ENCODE results near the gene KY.

KY gene

GRCh38 chr3:134624537-134625287, 26.1 kb downstream of the KY start:
- no peaks in the 10 kb centered on the region for H3K9me3 Mint-ChIP-seq
- no peak for DNase-seq (ENCODE audit: low spot score)
- no peaks in the 10 kb centered on the region for H3K4me1 Mint-ChIP-seq (ENCODE audit: low read depth)
- no peaks in the 10 kb centered on the region for H3K36me3 Mint-ChIP-seq (ENCODE audit: low read depth)
- no peak overlapping the region for H3K4me3 Mint-ChIP-seq
- no peaks in the 10 kb centered on the region for H3K27me3 Mint-ChIP-seq (ENCODE audit: low read depth)
- H3K27ac Mint-ChIP-seq = no peak overlapping the region

- no peaks in the 10 kb centered on the region for H3K4me1 Mint-ChIP-seq (ENCODE audit: low read depth)
- H3K4me3 Mint-ChIP-seq = no peak overlapping the region
- no peak for DNase-seq (ENCODE audit: low spot score)
- H3K9me3 Mint-ChIP-seq = no peaks in the 10 kb centered on the region
- no peaks in the 10 kb centered on the region for H3K36me3 Mint-ChIP-seq (ENCODE audit: low read depth)
- H3K27me3 Mint-ChIP-seq (ENCODE audit: low read depth) = no peaks in the 10 kb centered on the region
- H3K27ac Mint-ChIP-seq = no peak overlapping the region
Observed at GRCh38 chr3:134623615-134624245, 27.1 kb downstream of the KY start.

- H3K27ac Mint-ChIP-seq = no peak overlapping the region
- no peaks in the 10 kb centered on the region for H3K36me3 Mint-ChIP-seq (ENCODE audit: low read depth)
- H3K27me3 Mint-ChIP-seq (ENCODE audit: low read depth) = no peaks in the 10 kb centered on the region
- no peak overlapping the region for H3K4me3 Mint-ChIP-seq
- no peak for DNase-seq (ENCODE audit: low spot score)
- H3K4me1 Mint-ChIP-seq (ENCODE audit: low read depth) = no peaks in the 10 kb centered on the region
- H3K9me3 Mint-ChIP-seq = no peaks in the 10 kb centered on the region
Observed at GRCh38 chr3:134622806-134623365, 27.9 kb downstream of the KY start.

- H3K4me1 Mint-ChIP-seq (ENCODE audit: low read depth) = no peaks in the 10 kb centered on the region
- H3K27ac Mint-ChIP-seq = no peak overlapping the region
- no peak for DNase-seq (ENCODE audit: low spot score)
- no peaks in the 10 kb centered on the region for H3K27me3 Mint-ChIP-seq (ENCODE audit: low read depth)
- H3K9me3 Mint-ChIP-seq = no peaks in the 10 kb centered on the region
- no peak overlapping the region for H3K4me3 Mint-ChIP-seq
- no peaks in the 10 kb centered on the region for H3K36me3 Mint-ChIP-seq (ENCODE audit: low read depth)
Observed at GRCh38 chr3:134621854-134622253, 29.0 kb downstream of the KY start.

GRCh38 chr3:134620476-134621115, 30.2 kb downstream of the KY start:
- no peak overlapping the region for H3K4me3 Mint-ChIP-seq
- no peak overlapping the region for H3K27ac Mint-ChIP-seq
- no peaks in the 10 kb centered on the region for H3K27me3 Mint-ChIP-seq (ENCODE audit: low read depth)
- H3K9me3 Mint-ChIP-seq = no peaks in the 10 kb centered on the region
- H3K4me1 Mint-ChIP-seq (ENCODE audit: low read depth) = no peaks in the 10 kb centered on the region
- no peak for DNase-seq (ENCODE audit: low spot score)
- H3K36me3 Mint-ChIP-seq (ENCODE audit: low read depth) = no peaks in the 10 kb centered on the region

GRCh38 chr3:134619884-134620445, 30.9 kb downstream of the KY start:
- DNase-seq (ENCODE audit: low spot score) = no peak
- H3K4me3 Mint-ChIP-seq = no peak overlapping the region
- no peaks in the 10 kb centered on the region for H3K36me3 Mint-ChIP-seq (ENCODE audit: low read depth)
- no peaks in the 10 kb centered on the region for H3K9me3 Mint-ChIP-seq
- H3K27ac Mint-ChIP-seq = no peak overlapping the region
- H3K27me3 Mint-ChIP-seq (ENCODE audit: low read depth) = no peaks in the 10 kb centered on the region
- H3K4me1 Mint-ChIP-seq (ENCODE audit: low read depth) = no peaks in the 10 kb centered on the region

GRCh38 chr3:134619301-134619615, 31.6 kb downstream of the KY start:
- Mint-ChIP-seq H3K36me3 (ENCODE audit: low read depth) (no peaks in the 10 kb centered on the region), H3K9me3 (no peaks in the 10 kb centered on the region), H3K27me3 (ENCODE audit: low read depth) (no peaks in the 10 kb centered on the region), H3K4me1 (ENCODE audit: low read depth) (no peaks in the 10 kb centered on the region), H3K27ac (no peak overlapping the region), H3K4me3 (no peak overlapping the region)
- DNase-seq (ENCODE audit: low spot score) = no peak

GRCh38 chr3:134618478-134619300, 32.1 kb downstream of the KY start:
- Mint-ChIP-seq H3K27ac (no peak overlapping the region), H3K36me3 (ENCODE audit: low read depth) (no peaks in the 10 kb centered on the region)
- no peak for DNase-seq (ENCODE audit: low spot score)

GRCh38 chr3:134617608-134618477, 33.0 kb downstream of the KY start:
- DNase-seq (ENCODE audit: low spot score) = no peak
- Mint-ChIP-seq H3K4me1 (ENCODE audit: low read depth) (no peaks in the 10 kb centered on the region), H3K9me3 (no peaks in the 10 kb centered on the region), H3K27ac (no peak overlapping the region), H3K36me3 (ENCODE audit: low read depth) (no peaks in the 10 kb centered on the region), H3K4me3 (no peak overlapping the region), H3K27me3 (ENCODE audit: low read depth) (peaks cover 2% of the 10 kb centered on the region)

More at GRCh38 chr3:134618478-134619300, 32.1 kb downstream of the KY start:
- no peaks in the 10 kb centered on the region for H3K4me1 Mint-ChIP-seq (ENCODE audit: low read depth)
- H3K4me3 Mint-ChIP-seq = no peak overlapping the region
- H3K27me3 Mint-ChIP-seq (ENCODE audit: low read depth) = no peaks in the 10 kb centered on the region
- H3K9me3 Mint-ChIP-seq = no peaks in the 10 kb centered on the region

- Mint-ChIP-seq H3K4me1 (ENCODE audit: low read depth) (no peaks in the 10 kb centered on the region), H3K27me3 (ENCODE audit: low read depth) (peaks cover 2% of the 10 kb centered on the region), H3K27ac (no peak overlapping the region), H3K36me3 (ENCODE audit: low read depth) (no peaks in the 10 kb centered on the region), H3K9me3 (no peaks in the 10 kb centered on the region), H3K4me3 (no peak overlapping the region)
- no peak for DNase-seq (ENCODE audit: low spot score)
Observed at GRCh38 chr3:134615743-134616142, 35.1 kb downstream of the KY start.

- no peaks in the 10 kb centered on the region for H3K9me3 Mint-ChIP-seq
- no peak overlapping the region for H3K4me3 Mint-ChIP-seq
- H3K27ac Mint-ChIP-seq = no peak overlapping the region
- no peaks in the 10 kb centered on the region for H3K36me3 Mint-ChIP-seq (ENCODE audit: low read depth)
- peaks cover 2% of the 10 kb centered on the region for H3K27me3 Mint-ChIP-seq (ENCODE audit: low read depth)
- DNase-seq (ENCODE audit: low spot score) = no peak
- H3K4me1 Mint-ChIP-seq (ENCODE audit: low read depth) = no peaks in the 10 kb centered on the region
Observed at GRCh38 chr3:134614955-134615354, 35.9 kb downstream of the KY start.

GRCh38 chr3:134613006-134613520, 37.8 kb downstream of the KY start:
- Mint-ChIP-seq H3K27me3 (ENCODE audit: low read depth) (peaks cover 2% of the 10 kb centered on the region), H3K36me3 (ENCODE audit: low read depth) (no peaks in the 10 kb centered on the region), H3K4me3 (no peak overlapping the region), H3K4me1 (ENCODE audit: low read depth) (no peaks in the 10 kb centered on the region), H3K9me3 (no peaks in the 10 kb centered on the region), H3K27ac (no peak overlapping the region)
- no peak for DNase-seq (ENCODE audit: low spot score)

GRCh38 chr3:134611516-134611915, 39.3 kb downstream of the KY start:
- no peak overlapping the region for H3K4me3 Mint-ChIP-seq
- H3K27me3 Mint-ChIP-seq (ENCODE audit: low read depth) = peaks cover 2% of the 10 kb centered on the region
- H3K9me3 Mint-ChIP-seq = no peaks in the 10 kb centered on the region
- H3K4me1 Mint-ChIP-seq (ENCODE audit: low read depth) = no peaks in the 10 kb centered on the region
- H3K36me3 Mint-ChIP-seq (ENCODE audit: low read depth) = no peaks in the 10 kb centered on the region
- H3K27ac Mint-ChIP-seq = no peak overlapping the region
- no peak for DNase-seq (ENCODE audit: low spot score)

Measured in T-helper 2 cell treated with Interferon-gamma antibody and Interleukin-4, amounts not matched to agents 5 μg/mL and 100 μg/mL, for 36 hours (primary cell).